Measurements from ENCODE around the gene CARM1.

Gene CARM1

GRCh38 chr19:10920288-10920655 lies 48.9 kb downstream of the CARM1 start:
- TF ChIP-seq EZH2phosphoT487 (IDR thresholded peaks at IDR 0.05; ENCODE audit: low read length), result no peak
- TF ChIP-seq CTCF (IDR thresholded peaks at IDR 0.05; ENCODE audit: low read length), result no peak
- no peak for TF ChIP-seq EZH2 (optimal IDR thresholded peaks at IDR 0.05; ENCODE audit: low read depth, low read length)

GRCh38 chr19:10920781-10921180 lies 49.4 kb downstream of the CARM1 start:
- H3K4me1 ChIP-seq (ENCODE audit: low read length), result no peaks in the 10 kb centered on the region
- H3K27ac ChIP-seq (ENCODE audit: low read length), result no peak overlapping the region
- H4K20me1 ChIP-seq (ENCODE audit: insufficient read depth, low read length), result no peaks in the 10 kb centered on the region
- no peak overlapping the region for H3K4me2 ChIP-seq (ENCODE audit: low read depth, low read length)
- H3K9me3 ChIP-seq (replicated peaks; ENCODE audit: insufficient read depth, low read length), result no peaks in the 10 kb centered on the region
- H3F3A ChIP-seq (ENCODE audit: insufficient read depth, low read length), result no peaks in the 10 kb centered on the region
- H3K79me2 ChIP-seq (ENCODE audit: low read length), result no peaks in the 10 kb centered on the region
- no peak overlapping the region for H2AFZ ChIP-seq (ENCODE audit: low read length)
- H3K9me2 ChIP-seq (replicated peaks; ENCODE audit: insufficient read depth, low read length), result no peaks in the 10 kb centered on the region
- TF ChIP-seq EZH2 (optimal IDR thresholded peaks at IDR 0.05; ENCODE audit: low read depth, low read length) (no peak), EZH2phosphoT487 (IDR thresholded peaks at IDR 0.05; ENCODE audit: low read length) (no peak), CTCF (IDR thresholded peaks at IDR 0.05; ENCODE audit: low read length) (no peak)
- no peaks in the 10 kb centered on the region for H3K36me3 ChIP-seq (replicated peaks; ENCODE audit: insufficient read depth, low read length)
- H3K27me3 ChIP-seq (replicated peaks; ENCODE audit: insufficient read depth, low read length), result no peaks in the 10 kb centered on the region
- no peak overlapping the region for H3K4me3 ChIP-seq (ENCODE audit: low read length)
- DNase-seq, result no peak
- H3K9ac ChIP-seq (ENCODE audit: low read length), result no peak overlapping the region

More at GRCh38 chr19:10920288-10920655, 48.9 kb downstream of the CARM1 start:
- H3K27me3 ChIP-seq (replicated peaks; ENCODE audit: insufficient read depth, low read length), result no peaks in the 10 kb centered on the region
- H3K4me2 ChIP-seq (ENCODE audit: low read depth, low read length), result no peak overlapping the region
- no peak overlapping the region for H2AFZ ChIP-seq (ENCODE audit: low read length)
- H3K36me3 ChIP-seq (replicated peaks; ENCODE audit: insufficient read depth, low read length), result no peaks in the 10 kb centered on the region
- H3K4me3 ChIP-seq (ENCODE audit: low read length), result no peak overlapping the region
- H3K4me1 ChIP-seq (ENCODE audit: low read length), result no peaks in the 10 kb centered on the region
- H3K9me3 ChIP-seq (replicated peaks; ENCODE audit: insufficient read depth, low read length), result no peaks in the 10 kb centered on the region
- H3K9me2 ChIP-seq (replicated peaks; ENCODE audit: insufficient read depth, low read length), result no peaks in the 10 kb centered on the region
- DNase-seq, result no peak
- H3K9ac ChIP-seq (ENCODE audit: low read length), result no peak overlapping the region
- no peaks in the 10 kb centered on the region for H4K20me1 ChIP-seq (ENCODE audit: insufficient read depth, low read length)
- H3F3A ChIP-seq (ENCODE audit: insufficient read depth, low read length), result no peaks in the 10 kb centered on the region
- H3K27ac ChIP-seq (ENCODE audit: low read length), result no peak overlapping the region
- H3K79me2 ChIP-seq (ENCODE audit: low read length), result no peaks in the 10 kb centered on the region

GRCh38 chr19:10921199-10921909 lies 50.0 kb downstream of the CARM1 start:
- Histone ChIP-seq H3K4me1 (ENCODE audit: low read length) (no peaks in the 10 kb centered on the region), H3K9ac (ENCODE audit: low read length) (no peak overlapping the region), H3K9me3 (replicated peaks; ENCODE audit: insufficient read depth, low read length) (no peaks in the 10 kb centered on the region), H3K4me3 (ENCODE audit: low read length) (no peak overlapping the region), H3K9me2 (replicated peaks; ENCODE audit: insufficient read depth, low read length) (no peaks in the 10 kb centered on the region), H3K4me2 (ENCODE audit: low read depth, low read length) (no peak overlapping the region), H2AFZ (ENCODE audit: low read length) (no peak overlapping the region), H3K27me3 (replicated peaks; ENCODE audit: insufficient read depth, low read length) (no peaks in the 10 kb centered on the region), H3K36me3 (replicated peaks; ENCODE audit: insufficient read depth, low read length) (no peaks in the 10 kb centered on the region), H4K20me1 (ENCODE audit: insufficient read depth, low read length) (no peaks in the 10 kb centered on the region), H3F3A (ENCODE audit: insufficient read depth, low read length) (no peaks in the 10 kb centered on the region), H3K79me2 (ENCODE audit: low read length) (no peaks in the 10 kb centered on the region), H3K27ac (ENCODE audit: low read length) (no peak overlapping the region)
- TF ChIP-seq CTCF (IDR thresholded peaks at IDR 0.05; ENCODE audit: low read length) (no peak), EZH2 (optimal IDR thresholded peaks at IDR 0.05; ENCODE audit: low read depth, low read length) (no peak), EZH2phosphoT487 (IDR thresholded peaks at IDR 0.05; ENCODE audit: low read length) (no peak)
- DNase-seq, result no peak

All from MM.1S (cell line).